SK-N-SH (cell line): ENCODE data around the gene CFAP92. TPM values are rescaled to one million over a fixed set of nuclear protein-coding genes. Genes with fewer than 3 reads are reported as not detected.

ENCODE experiments used
- CTCF ChIA-PET: fragments of 300-600, 350-600 bp; formaldehyde crosslinking; extraction: SDS; loops from one replicate; lab custom pipeline; 2021; lab: Yijun Ruan, JAX
- POLR2A ChIA-PET: fragments of 350-600 bp; sonication (Branson Sonifier 250); formaldehyde crosslinking; extraction: SDS; loops from one replicate; lab custom pipeline; 2020; ENCODE audit warnings: antibody characterized with exemption, inconsistent platforms; lab: Yijun Ruan, JAX
- DNase-seq: peaks from one replicate; pipeline ENCODE4 v3.0.0; 2012
- H2AFZ ChIP-seq: fragments of 200-600 bp; sonication (generic); 2 replicates; pipeline ENCODE4 v1.8.1; 2016; ENCODE audit warnings: antibody characterized with exemption, mild to moderate bottlenecking, low read depth
- H3F3A ChIP-seq: fragments of 200-600 bp; sonication (generic); replicated peaks from 2 replicates; pipeline ENCODE3; 2016; ENCODE audit warnings: antibody characterized with exemption, mild to moderate bottlenecking; ENCODE audit not compliant: insufficient read depth
- H3K27ac ChIP-seq, 2 experiments: fragments of 200-500 bp in 1 of 2; fragments of 200-600 bp in 1 of 2; sonication (Bioruptor generic) in 1 of 2; sonication (generic), shearing (Covaris generic) in 1 of 2; 2 replicates each; pipeline versions ENCODE4 v1.5.1 to v1.6.1; 2014 to 2016; ENCODE audit warnings: low read depth in 2 of 2, inconsistent platforms in 1 of 2, low read length in 1 of 2, mild to moderate bottlenecking in 1 of 2, mixed read lengths in 1 of 2
- H3K27me3 ChIP-seq: fragments of 200-600 bp; sonication (generic), shearing (Covaris generic); 2 replicates; pipeline ENCODE4 v1.6.1; 2016; ENCODE audit warnings: mixed run types; ENCODE audit not compliant: insufficient read depth
- H3K36me3 ChIP-seq, 2 experiments: fragments of 200-500 bp in 1 of 2; fragments of 200-600 bp in 1 of 2; sonication (Bioruptor generic) in 1 of 2; sonication (generic) in 1 of 2; replicated peaks in 1 of 2; 2 replicates each; pipeline versions ENCODE3 to v1.5.1; 2014 to 2016; ENCODE audit warnings: low read length in 1 of 2, mild to moderate bottlenecking in 1 of 2; ENCODE audit not compliant: insufficient read depth in 2 of 2, control insufficient read depth in 1 of 2
- H3K4me1 ChIP-seq, 2 experiments: fragments of 200-500 bp in 1 of 2; fragments of 200-600 bp in 1 of 2; sonication (Bioruptor generic) in 1 of 2; sonication (generic), shearing (Covaris generic) in 1 of 2; 2 replicates each; pipeline versions ENCODE4 v1.5.1 to v1.6.1; 2014 to 2016; ENCODE audit warnings: low read depth in 1 of 2, low read length in 1 of 2, mixed run types in 1 of 2; ENCODE audit not compliant: insufficient read depth in 2 of 2, control insufficient read depth in 1 of 2
- H3K4me2 ChIP-seq: fragments of 200-600 bp; sonication (generic), shearing (Covaris generic); 2 replicates; pipeline ENCODE4 v1.6.1; 2017; ENCODE audit warnings: mixed run types
- H3K4me3 ChIP-seq, 2 experiments: fragments of 200-500 bp in 1 of 2; fragments of 200-600 bp in 1 of 2; sonication (Bioruptor generic) in 1 of 2; sonication (generic), shearing (Covaris generic) in 1 of 2; 2 replicates each; pipeline versions ENCODE4 v1.5.1 to v1.8.1; 2014 to 2016; ENCODE audit warnings: low read depth in 2 of 2, inconsistent platforms in 1 of 2, low read length in 1 of 2, mild to moderate bottlenecking in 1 of 2, mixed read lengths in 1 of 2, moderate library complexity in 1 of 2
- H3K79me2 ChIP-seq: fragments of 200-600 bp; sonication (generic); 2 replicates; pipeline ENCODE4 v1.8.1; 2017; ENCODE audit warnings: mild to moderate bottlenecking; ENCODE audit not compliant: insufficient read depth
- H3K9ac ChIP-seq: fragments of 200-600 bp; sonication (generic); 2 replicates; pipeline ENCODE4 v1.6.1; 2017; ENCODE audit warnings: mixed run types
- H3K9me2 ChIP-seq: fragments of 200-600 bp; sonication (generic); 2 replicates; pipeline ENCODE4 v1.6.1; 2017; ENCODE audit warnings: mixed run types
- H3K9me3 ChIP-seq: fragments of 200-600 bp; sonication (generic); 2 replicates; pipeline ENCODE4 v1.6.1; 2017; ENCODE audit warnings: mixed run types, mild to moderate bottlenecking, moderate library complexity
- H4K20me1 ChIP-seq: fragments of 200-600 bp; sonication (generic); 2 replicates; pipeline ENCODE4 v1.6.1; 2017; ENCODE audit warnings: mild to moderate bottlenecking, mixed run types; ENCODE audit not compliant: insufficient read depth
- CHD2 ChIP-seq: fragments of 150-350 bp; IDR thresholded peaks from 2 replicates; pipeline ENCODE4 v1.6.1; 2018; ENCODE audit warnings: low read length; ENCODE audit not compliant: partially characterized antibody
- EP300 ChIP-seq, 2 experiments: IDR thresholded peaks; 2 replicates each; pipeline versions ENCODE4 v1.4.0 to v1.6.1; 2012; ENCODE audit warnings: borderline replicate concordance in 1 of 2, low read depth in 1 of 2, low read length in 1 of 2
- MEF2A ChIP-seq: IDR thresholded peaks from 2 replicates; pipeline ENCODE4 v1.4.0; 2012; ENCODE audit warnings: low read depth, borderline replicate concordance
- MXI1 ChIP-seq: IDR thresholded peaks from 2 replicates; pipeline ENCODE4 v1.6.1; 2012; ENCODE audit warnings: mild to moderate bottlenecking, low read depth, low read length, improper control_type of control experiment
- NRF1 ChIP-seq: IDR thresholded peaks from 2 replicates; pipeline ENCODE4 v1.6.1; 2012; ENCODE audit warnings: low read depth, mild to moderate bottlenecking, low read length
- POLR2AphosphoS5 ChIP-seq: IDR thresholded peaks from 2 replicates; pipeline ENCODE4 v1.6.1; 2012; ENCODE audit warnings: low read depth, low read length
- SIN3A ChIP-seq: IDR thresholded peaks from 2 replicates; pipeline ENCODE4 v1.6.1; 2012; ENCODE audit warnings: low read depth, mild to moderate bottlenecking, low read length, moderate library complexity, borderline replicate concordance
- TAF1 ChIP-seq: IDR thresholded peaks from 2 replicates; pipeline ENCODE4 v1.6.1; 2012; ENCODE audit warnings: low read depth, mild to moderate bottlenecking, low read length, moderate library complexity, borderline replicate concordance
- TCF12 ChIP-seq: IDR thresholded peaks from 2 replicates; pipeline ENCODE4 v1.4.0; 2012
- ZBTB33 ChIP-seq: IDR thresholded peaks from 2 replicates; pipeline ENCODE4 v1.4.0; 2012; ENCODE audit warnings: low read depth, borderline replicate concordance
- WGBS: methylation state at CpG from one replicate; pipeline ENCODE4 v1.1.6; 2017; ENCODE audit warnings: low lambda C conversion rate; 5-methylcytosine and 5-hydroxymethylcytosine counted together
- polyA plus RNA-seq, 3 experiments: library from polyadenylated mRNA; depleted of rRNA; stranded (reverse); fragments of >200 nt; gene quantifications; 2 replicates each; pipeline ENCODE4 v1.2.3, GENCODE V29; 2012
- TF ChIP-seq, protein P1 (sequence below): IDR thresholded peaks from 2 replicates; pipeline ENCODE4 v1.4.0; 2012; ENCODE audit warnings: low read depth
- TF ChIP-seq, protein P2 (sequence below): IDR thresholded peaks from 2 replicates; pipeline ENCODE4 v1.4.0; 2012; ENCODE audit warnings: low read depth, borderline replicate concordance
- TF ChIP-seq, protein P3 (sequence below): fragments of 150-350 bp; IDR thresholded peaks from 2 replicates; pipeline ENCODE4 v1.6.1; 2017; ENCODE audit warnings: antibody characterized with exemption, low read length, low read depth, borderline replicate concordance

Gene CFAP92
- polyA plus RNA-seq, 1 of the 3 experiments (the other 2 are of a cell fraction) = not detected

- Histone ChIP-seq H3K9me3 (no peaks in the 10 kb centered on the region), H3K4me2 (peak within 1 kb of the TSS; percentile 96), H4K20me1 (no peaks in the 10 kb centered on the region), H3K9ac (peak within 1 kb of the TSS; percentile 98), H3K27ac (peak within 1 kb of the TSS; percentile 92 to 93), H3K36me3 (peaks cover 10 to 13% of the 10 kb centered on the region in 2 experiments), H3K27me3 (no peaks in the 10 kb centered on the region), H2AFZ (peak within 1 kb of the TSS; percentile 93), H3K79me2 (peaks cover 64% of the 10 kb centered on the region), H3K4me1 (peaks cover 0 to 24% of the 10 kb centered on the region in 2 experiments; a peak in 2 of 4 replicates), H3F3A (peaks cover 5% of the 10 kb centered on the region), H3K9me2 (no peaks in the 10 kb centered on the region), H3K4me3 (peak within 1 kb of the TSS; percentile 81 to 95)
- TF ChIP-seq ZBTB33 (no peak), CHD2 (peak; percentile 56), MXI1 (peak; percentile 82), TCF12 (no peak; the same call in 1 of the 2 replicates), EP300 (IDR thresholded peaks at IDR 0.05; ENCODE audit: borderline replicate concordance in 1 of 2, low read depth in 1 of 2, low read length in 1 of 2) (peak in 1 of 2 experiments; percentile 35; a peak in 1 of 4 replicates), NRF1 (peak; percentile 87), MEF2A (no peak), SIN3A (no peak), TAF1 (peak; percentile 71), POLR2AphosphoS5 (peak; percentile 94)
- TF ChIP-seq, protein P1, sequence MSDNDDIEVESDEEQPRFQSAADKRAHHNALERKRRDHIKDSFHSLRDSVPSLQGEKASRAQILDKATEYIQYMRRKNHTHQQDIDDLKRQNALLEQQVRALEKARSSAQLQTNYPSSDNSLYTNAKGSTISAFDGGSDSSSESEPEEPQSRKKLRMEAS = peak; percentile 98
- TF ChIP-seq, protein P2, sequence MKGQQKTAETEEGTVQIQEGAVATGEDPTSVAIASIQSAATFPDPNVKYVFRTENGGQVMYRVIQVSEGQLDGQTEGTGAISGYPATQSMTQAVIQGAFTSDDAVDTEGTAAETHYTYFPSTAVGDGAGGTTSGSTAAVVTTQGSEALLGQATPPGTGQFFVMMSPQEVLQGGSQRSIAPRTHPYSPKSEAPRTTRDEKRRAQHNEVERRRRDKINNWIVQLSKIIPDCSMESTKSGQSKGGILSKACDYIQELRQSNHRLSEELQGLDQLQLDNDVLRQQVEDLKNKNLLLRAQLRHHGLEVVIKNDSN = peak; percentile 97
- TF ChIP-seq, protein P3, sequence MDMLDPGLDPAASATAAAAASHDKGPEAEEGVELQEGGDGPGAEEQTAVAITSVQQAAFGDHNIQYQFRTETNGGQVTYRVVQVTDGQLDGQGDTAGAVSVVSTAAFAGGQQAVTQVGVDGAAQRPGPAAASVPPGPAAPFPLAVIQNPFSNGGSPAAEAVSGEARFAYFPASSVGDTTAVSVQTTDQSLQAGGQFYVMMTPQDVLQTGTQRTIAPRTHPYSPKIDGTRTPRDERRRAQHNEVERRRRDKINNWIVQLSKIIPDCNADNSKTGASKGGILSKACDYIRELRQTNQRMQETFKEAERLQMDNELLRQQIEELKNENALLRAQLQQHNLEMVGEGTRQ = peak; percentile 94
- WGBS = under 1% methylated on average over 30 of the region's 65 CpGs
- ChIA-PET POLR2A (interaction anchor here (0.5 to 1.9 kb wide), 5 partner anchors 12 to 796 kb away, joined by 3 to 7 read pairs (median 3); no protein-coding TSS in a partner anchor), CTCF (interaction anchor here (0.6 to 3.2 kb wide), 5 partner anchors 13 to 697 kb away, joined by 3 to 18 read pairs (median 10); no protein-coding TSS in a partner anchor)
- DNase-seq = peak; percentile 99
These were observed 114.5 kb downstream of the CFAP92 start, which contains the start of gene ACAD9 for GRCh38 chr3:128879125-128879969. ACAD9 (plus strand) TSS chr3:128879620; CDS start chr3:128879692, 72 bp downstream.
